ENCODE results near the gene TMEM217.

Gene TMEM217

DNA sequence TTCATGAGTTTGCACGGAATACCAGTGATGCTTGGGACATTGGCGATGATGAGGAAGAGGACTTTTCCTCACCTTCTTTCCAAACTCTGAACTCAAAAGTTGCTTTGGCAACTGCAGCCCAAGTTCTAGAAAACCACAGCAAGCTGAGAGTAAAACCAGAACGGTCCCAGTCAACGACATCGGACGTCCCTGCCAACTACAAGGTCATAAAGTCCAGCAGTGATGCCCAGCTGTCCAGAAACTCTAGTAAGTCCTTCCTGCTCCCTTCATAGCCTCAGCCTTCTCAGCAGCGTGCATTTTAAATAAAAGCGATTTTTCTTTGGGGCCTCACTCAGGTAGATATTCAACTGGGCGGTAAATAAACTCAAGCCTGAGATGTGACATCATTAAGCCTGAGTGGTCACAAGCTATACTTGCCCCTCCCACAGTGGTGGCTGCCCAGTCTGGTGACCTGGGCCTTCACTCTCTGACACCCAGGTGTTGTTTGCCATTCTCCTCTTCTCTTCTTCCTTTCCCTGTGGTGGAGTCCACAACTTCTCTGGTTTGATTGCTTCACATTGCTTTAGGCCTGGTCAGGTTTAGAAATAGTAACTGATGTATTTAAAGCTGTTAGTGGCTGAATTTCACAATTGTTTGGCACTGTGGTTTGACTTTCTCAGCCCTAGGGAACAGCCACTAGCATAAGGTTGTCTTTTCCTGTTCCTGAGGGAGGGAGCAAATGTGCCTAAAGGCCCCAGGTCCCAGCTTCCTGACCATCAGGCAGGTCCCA, 21.6 kb upstream of the TMEM217 start:
- no peak for DNase-seq

DNA sequence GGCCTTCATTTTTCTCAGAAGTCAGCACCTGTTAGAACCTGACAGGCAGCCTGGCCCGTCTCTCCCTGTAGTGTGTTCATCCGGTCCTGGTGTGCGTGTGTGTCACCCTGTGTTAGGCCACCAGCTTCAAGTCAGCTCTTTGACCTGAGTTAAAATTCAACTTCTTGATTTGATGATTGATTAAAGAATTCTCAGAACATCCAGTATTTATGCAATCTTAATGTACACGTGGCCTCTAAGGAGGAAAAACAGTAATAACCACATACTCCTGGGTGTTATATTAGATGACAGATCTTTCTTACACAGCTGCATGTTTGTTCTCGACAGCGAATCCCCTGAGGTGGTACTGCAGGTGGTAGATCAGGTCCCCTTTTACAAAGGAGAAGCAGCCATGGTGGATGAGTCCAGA, 19.1 kb upstream of the TMEM217 start:
- DNase-seq = no peak

- DNase-seq = no peak
Measured at GRCh38 chr6:37275350-37275749, 17.4 kb upstream of the TMEM217 start.

GRCh38 chr6:37273690-37274089, 15.7 kb upstream of the TMEM217 start:
- DNase-seq = no peak

DNA sequence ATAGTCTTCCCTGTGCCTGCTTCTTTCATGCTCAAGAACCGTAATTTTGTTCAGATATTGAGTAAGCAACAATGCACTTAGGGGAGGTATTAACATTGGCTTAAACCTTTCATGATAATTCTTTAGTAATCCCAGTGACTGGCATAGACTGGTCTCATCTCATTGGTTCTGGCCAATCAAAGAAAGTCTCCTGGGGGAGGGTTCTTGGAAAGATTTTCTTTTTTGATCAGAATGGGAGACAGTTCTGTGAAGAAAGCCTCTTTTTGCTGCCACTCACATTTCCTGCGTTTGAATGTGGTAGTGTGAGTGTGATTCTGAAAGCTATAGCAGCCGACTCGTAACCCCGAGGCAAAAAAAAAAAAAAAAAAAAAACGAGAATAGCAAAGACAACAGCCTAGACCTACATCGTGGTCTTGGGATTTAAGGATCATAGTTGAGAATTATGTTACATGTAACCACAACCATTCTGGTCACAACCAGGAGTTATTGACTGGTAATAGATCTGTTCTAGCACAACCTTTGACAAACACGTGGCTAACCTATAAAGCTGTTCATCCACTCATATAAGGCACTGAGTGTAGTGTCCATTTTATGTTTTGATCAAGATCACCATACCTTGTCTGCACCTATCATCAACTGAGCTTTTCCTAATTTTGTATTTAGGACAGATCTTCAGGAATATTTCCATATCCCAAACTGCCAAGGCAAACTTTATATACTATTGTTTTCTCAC, 15.1 kb upstream of the TMEM217 start:
- no peak for DNase-seq

DNA sequence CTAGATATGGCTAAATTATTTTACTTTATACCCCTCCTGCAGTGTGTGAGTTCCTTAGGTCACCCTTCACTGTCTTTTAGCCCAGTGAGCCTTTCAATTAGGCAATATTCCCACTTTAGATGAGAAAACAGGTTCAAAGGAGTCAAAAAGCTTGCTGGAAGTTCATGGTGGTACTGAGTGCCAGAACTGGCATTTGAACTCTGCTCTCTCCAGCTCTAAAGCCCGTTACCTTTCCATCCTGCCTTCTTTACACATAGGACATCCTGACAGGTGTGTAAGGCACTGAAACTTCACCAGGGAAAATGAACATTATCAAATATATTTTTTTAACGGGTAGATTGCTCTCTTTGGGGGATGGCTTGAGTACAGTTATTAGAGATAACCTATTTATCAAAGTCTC, 11.2 kb upstream of the TMEM217 start:
- DNase-seq = no peak

- DNase-seq = no peak
Measured at GRCh38 chr6:37265860-37266259, 7.9 kb upstream of the TMEM217 start.

DNA sequence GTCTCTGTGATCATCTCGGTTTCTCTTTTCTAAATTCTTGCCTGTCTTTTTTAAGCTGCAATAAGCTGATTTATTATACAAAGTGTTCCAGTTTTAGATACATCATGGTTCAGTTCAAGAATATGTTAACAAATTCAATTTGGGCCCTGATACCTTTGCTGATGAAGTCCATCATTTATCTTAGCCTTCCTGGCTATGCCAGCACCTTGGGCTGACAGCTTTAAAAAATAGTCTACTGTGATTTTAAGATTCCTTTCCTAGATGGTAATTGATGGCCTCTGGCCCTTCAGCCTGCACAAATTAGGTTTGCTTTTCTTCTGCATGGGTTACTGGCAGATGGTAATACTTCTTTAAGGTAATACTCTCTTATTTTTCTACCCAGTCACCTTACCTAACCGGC, 7.1 kb upstream of the TMEM217 start:
- no peak for DNase-seq

DNA sequence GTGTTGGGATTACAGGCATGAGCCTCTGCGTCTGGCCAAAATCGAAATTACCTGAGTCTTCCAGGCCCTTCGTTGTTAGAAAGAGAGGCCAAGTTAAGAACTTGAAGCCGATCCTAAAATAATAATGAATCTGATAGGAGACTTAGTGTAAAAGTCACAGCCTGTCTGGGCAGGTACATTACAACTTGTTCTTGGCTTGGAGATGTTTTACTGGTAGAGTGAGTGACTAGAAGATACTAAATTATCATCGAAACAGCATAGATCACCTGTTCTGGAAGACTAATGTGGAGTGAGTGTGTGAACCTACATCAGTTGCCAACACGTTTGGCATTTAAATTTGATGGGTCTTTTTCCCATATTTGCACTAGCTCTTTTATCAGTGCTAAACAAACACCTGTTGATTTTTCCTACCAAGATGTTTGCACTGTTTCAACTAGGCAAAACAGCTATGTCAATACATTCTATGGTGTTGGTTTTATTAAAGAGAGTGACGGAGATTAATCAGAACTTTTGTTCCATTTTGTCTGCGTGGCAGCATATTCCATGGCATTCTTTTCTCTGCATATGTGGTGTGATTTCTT, 4.6 kb upstream of the TMEM217 start:
- DNase-seq = peak; percentile 36

- DNase-seq = no peak
Measured at GRCh38 chr6:37261198-37261597, 3.3 kb upstream of the TMEM217 start.

GRCh38 chr6:37260444-37260843, 2.5 kb upstream of the TMEM217 start:
- no peak for DNase-seq

DNA sequence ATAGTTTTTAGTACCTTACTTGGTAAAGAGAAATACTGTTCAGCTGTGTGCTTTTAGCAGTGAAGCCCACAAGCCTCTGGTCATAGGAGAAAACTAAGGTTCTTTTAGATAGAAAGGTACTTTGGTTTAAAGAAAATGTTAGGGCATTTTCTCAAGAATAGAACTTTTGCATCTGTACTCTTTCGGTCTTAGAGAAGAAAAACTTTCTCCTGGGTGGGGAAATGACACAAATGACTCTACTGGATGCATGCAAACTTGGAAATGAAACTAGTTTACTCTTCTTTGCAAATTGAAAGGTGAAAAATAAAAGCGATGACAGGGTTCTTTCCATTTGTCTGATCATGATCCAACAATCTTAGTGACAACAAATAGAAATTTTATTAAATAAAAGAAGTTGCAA, 2.1 kb upstream of the TMEM217 start:
- no peak for DNase-seq

GRCh38 chr6:37259191-37259590, 1.2 kb upstream of the TMEM217 start:
- DNase-seq = no peak

DNA sequence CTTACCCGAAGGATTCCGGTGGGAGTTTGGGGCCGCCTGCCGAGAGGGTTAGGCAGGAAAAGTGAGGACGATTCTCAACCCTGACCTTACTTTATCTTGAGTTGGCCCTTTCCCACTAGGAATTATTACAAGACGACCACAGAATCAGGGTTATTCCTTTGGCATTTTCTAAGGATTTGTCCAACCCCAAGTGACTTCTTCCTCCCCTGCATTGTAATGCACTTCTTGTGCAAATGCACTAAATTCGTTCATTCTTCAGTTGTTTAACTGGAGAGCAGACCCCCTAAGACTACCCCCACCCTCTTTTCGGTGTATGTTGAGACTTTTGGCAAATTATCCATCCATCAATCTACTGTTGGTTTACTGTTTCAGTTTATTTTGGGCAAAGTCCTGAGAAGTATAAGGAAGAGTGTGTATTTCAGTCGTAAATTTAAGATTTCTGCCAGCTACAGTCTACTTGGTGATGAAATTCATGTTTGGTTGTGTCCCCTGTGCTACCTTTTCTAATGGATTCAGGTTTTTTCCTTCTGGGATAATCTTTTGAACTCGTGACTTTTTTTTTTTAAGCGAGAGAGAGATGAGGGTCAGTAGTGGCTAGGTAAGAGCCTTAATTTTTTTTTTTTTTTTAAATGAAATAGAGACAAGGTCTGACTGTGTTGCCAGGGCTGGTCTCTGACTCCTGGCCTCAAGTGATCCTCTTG, 611 bp upstream of the TMEM217 start:
- DNase-seq = no peak

- no peak for DNase-seq
Measured at GRCh38 chr6:37257320-37257633, 667 bp downstream of the TMEM217 start.

GRCh38 chr6:37256692-37257319, 1.1 kb downstream of the TMEM217 start:
- DNase-seq = no peak

DNA sequence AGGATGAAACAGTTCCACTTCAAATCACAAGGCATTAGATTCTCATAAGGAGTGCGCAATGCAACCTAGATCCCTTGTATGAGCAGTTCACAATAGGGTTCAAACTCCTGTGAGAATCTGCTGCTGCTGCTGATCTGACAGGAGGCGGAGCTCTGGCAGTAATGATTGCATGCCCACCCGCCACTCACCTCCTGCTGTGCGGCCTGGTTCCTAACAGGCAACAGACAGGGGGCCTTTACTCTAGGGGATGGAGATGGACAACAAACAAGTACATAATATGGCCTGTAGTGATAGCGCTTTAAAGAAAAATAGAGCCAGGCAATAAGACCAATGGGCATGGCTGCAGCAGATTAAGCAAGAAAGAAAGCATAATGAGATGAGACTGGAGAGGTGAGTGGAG, 3.1 kb downstream of the TMEM217 start:
- DNase-seq = no peak

DNA sequence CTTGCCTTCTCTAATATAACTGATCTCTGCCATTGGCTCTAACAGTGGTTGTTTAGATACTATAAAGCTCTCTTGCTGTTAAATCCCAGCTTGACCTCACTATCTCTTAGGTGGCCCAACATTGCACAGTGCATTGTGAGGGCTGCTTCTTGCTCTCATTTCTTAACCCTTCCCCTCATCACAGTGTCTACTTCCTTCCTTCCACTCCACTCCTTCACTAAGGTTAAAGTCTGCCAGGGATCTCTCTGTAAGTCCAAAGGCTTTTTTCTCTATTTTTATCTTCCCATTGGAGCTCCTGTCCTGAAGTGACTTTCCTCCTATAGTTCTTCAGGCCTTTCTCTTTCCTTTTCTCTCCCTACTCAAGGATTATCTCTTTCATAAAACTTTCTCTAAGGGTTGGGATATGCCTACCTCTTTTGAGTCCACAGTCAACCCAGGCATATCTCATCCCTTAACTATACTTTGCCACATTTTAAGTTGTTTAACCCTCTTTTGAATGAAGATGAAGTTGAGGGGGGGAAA, 4.4 kb downstream of the TMEM217 start:
- no peak for DNase-seq

DNA sequence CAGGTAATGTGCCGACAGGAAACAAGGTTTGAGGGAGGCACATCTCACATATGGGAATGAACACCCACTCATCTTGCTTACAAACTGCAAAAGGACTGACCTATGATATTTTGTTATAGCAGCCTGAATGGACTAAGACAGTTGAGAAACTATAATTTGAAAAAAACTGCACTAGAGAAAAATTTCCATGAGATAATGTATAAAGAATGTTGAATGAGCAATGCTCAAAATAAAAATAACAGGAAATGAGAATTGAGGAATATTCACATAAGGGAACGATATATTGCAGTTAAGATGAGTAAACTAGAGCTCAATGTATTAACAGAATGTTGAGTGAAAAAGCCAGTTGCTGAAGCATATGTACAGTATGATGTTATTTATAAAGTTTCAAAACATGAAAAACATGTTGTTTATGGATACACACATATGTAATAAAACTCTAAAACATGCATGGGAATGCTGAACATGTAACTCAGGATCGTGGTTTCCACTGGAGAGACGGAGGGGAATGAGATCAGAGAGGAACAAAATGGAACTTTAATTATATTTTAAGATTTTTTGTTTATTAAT, 6.6 kb downstream of the TMEM217 start:
- no peak for DNase-seq

DNA sequence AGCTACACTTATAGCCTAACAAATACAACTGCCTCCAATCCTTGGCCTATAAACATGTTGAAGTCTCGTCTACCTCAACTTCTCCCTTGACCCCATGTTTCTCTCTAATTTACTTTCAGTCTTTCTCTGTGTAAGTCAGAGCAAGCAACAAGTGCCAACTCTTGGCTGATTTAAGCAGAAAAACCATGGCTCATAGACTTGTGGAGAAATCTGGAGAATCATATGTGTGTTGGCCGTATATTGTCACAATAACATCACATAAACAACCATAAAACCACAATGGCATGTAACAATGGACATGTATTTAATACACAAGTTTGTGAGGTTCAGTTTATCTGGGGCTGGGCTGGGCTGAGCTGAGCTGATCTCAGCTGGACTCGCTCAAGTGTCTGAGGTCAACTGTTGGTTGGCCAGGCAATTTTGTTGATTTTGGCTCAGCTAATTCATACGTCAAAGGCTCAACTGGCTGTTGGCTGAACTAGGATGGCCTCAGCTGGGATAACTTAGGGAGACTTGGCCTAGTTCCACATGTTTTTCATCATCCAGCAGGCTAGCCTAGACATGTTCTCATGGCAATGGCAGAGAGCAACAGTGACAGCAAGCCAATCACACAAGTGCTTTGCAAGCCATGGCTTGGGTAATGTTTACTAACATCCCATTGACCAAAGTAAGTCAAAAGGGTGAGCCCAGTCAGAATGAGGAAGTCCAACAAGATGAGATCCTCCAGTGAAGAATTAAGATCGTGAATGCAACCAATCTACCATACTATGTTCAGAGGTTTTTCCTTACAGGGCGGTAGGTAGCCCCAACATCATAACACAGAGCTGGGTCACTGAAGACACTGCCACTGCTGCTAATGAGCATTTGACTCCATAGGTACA, 13.3 kb downstream of the TMEM217 start:
- DNase-seq = peak; percentile 97

GRCh38 chr6:37243816-37244370, 14.1 kb downstream of the TMEM217 start:
- no peak for DNase-seq

Data from NCI-H774 (cell line).